ENCODE measurements around the gene ADCY3. TPM values are rescaled to one million over a fixed set of nuclear protein-coding genes. Genes with fewer than 3 reads are reported as not detected.

ADCY3 gene
- total and polyA plus RNA-seq, 3 experiments from 2014 or later = 8.8 to 95.4 (median 90.9) TPM

- no peak for DNase-seq
- Histone ChIP-seq H3K4me1 (ENCODE audit: insufficient read depth, low read length) (no peaks in the 10 kb centered on the region), H3K27ac (ENCODE audit: low read depth, low read length) (no peak overlapping the region), H3K9me3 (ENCODE audit: low read length) (no peaks in the 10 kb centered on the region), H3K36me3 (ENCODE audit: insufficient read depth, low read length) (no peaks in the 10 kb centered on the region), H3K4me3 (ENCODE audit: low read length) (no peak overlapping the region), H3K27me3 (ENCODE audit: insufficient read depth, low read length, poor library complexity, severe bottlenecking) (no peaks in the 10 kb centered on the region)
- POLR2A ChIA-PET = no interaction called here
- CTCF ChIA-PET = no interaction called here
- H3K27ac Mint-ChIP-seq = no peak overlapping the region
- H3K4me1 Mint-ChIP-seq = no peaks in the 10 kb centered on the region
- H3K27me3 Mint-ChIP-seq = no peaks in the 10 kb centered on the region
- H3K4me3 Mint-ChIP-seq = no peak overlapping the region
- H3K9me3 Mint-ChIP-seq = no peaks in the 10 kb centered on the region
- peaks cover 0 to 9% (median 4%) of the 10 kb centered on the region in 3 donors for H3K36me3 Mint-ChIP-seq
Observed at GRCh38 chr2:24856791-24857211, 63.2 kb downstream of the ADCY3 start.

- no peaks in the 10 kb centered on the region for H3K27me3 ChIP-seq (ENCODE audit: insufficient read depth, low read length, poor library complexity, severe bottlenecking)
- Mint-ChIP-seq H3K36me3 (peaks cover 0 to 9% (median 4%) of the 10 kb centered on the region in 3 donors), H3K4me3 (no peak overlapping the region), H3K9me3 (no peaks in the 10 kb centered on the region), H3K4me1 (no peaks in the 10 kb centered on the region), H3K27me3 (no peaks in the 10 kb centered on the region), H3K27ac (peak overlapping the region in 1 of 8 donors; percentile 54)
- ChIA-PET CTCF (no interaction called here), POLR2A (no interaction called here)
- H3K9me3 ChIP-seq (ENCODE audit: low read length) = no peaks in the 10 kb centered on the region
- DNase-seq = no peak
- H3K27ac ChIP-seq (ENCODE audit: low read depth, low read length) = no peak overlapping the region
- H3K36me3 ChIP-seq (ENCODE audit: insufficient read depth, low read length) = no peaks in the 10 kb centered on the region
- H3K4me3 ChIP-seq (ENCODE audit: low read length) = no peak overlapping the region
- no peaks in the 10 kb centered on the region for H3K4me1 ChIP-seq (ENCODE audit: insufficient read depth, low read length)
Observed at GRCh38 chr2:24855726-24856125, 64.3 kb downstream of the ADCY3 start.

- Histone ChIP-seq H3K4me3 (ENCODE audit: low read length) (no peak overlapping the region), H3K27me3 (ENCODE audit: insufficient read depth, low read length, poor library complexity, severe bottlenecking) (no peaks in the 10 kb centered on the region), H3K36me3 (ENCODE audit: insufficient read depth, low read length) (no peaks in the 10 kb centered on the region), H3K9me3 (ENCODE audit: low read length) (no peaks in the 10 kb centered on the region), H3K27ac (ENCODE audit: low read depth, low read length) (no peak overlapping the region), H3K4me1 (ENCODE audit: insufficient read depth, low read length) (no peaks in the 10 kb centered on the region)
- no peaks in the 10 kb centered on the region for H3K9me3 Mint-ChIP-seq
- no peaks in the 10 kb centered on the region for H3K27me3 Mint-ChIP-seq
- no peak overlapping the region for H3K4me3 Mint-ChIP-seq
- POLR2A ChIA-PET = no interaction called here
- H3K4me1 Mint-ChIP-seq = no peaks in the 10 kb centered on the region
- peak overlapping the region in 1 of 8 donors; percentile 91 for H3K27ac Mint-ChIP-seq
- DNase-seq = no peak
- H3K36me3 Mint-ChIP-seq = peaks cover 0 to 12% (median 4%) of the 10 kb centered on the region in 3 donors
- CTCF ChIA-PET = no interaction called here
Observed at GRCh38 chr2:24855022-24855622, 64.9 kb downstream of the ADCY3 start.

- DNase-seq = no peak
- Mint-ChIP-seq H3K4me3 (no peak overlapping the region), H3K27ac (peak overlapping the region in 1 of 8 donors; percentile 23), H3K9me3 (peaks cover 0 to 3% (median 0%) of the 10 kb centered on the region in 5 donors), H3K4me1 (no peaks in the 10 kb centered on the region), H3K27me3 (no peaks in the 10 kb centered on the region), H3K36me3 (peaks cover 0 to 12% (median 4%) of the 10 kb centered on the region in 3 donors)
- no peak overlapping the region for H3K27ac ChIP-seq (ENCODE audit: low read depth, low read length)
- no peaks in the 10 kb centered on the region for H3K36me3 ChIP-seq (ENCODE audit: insufficient read depth, low read length)
- no peaks in the 10 kb centered on the region for H3K4me1 ChIP-seq (ENCODE audit: insufficient read depth, low read length)
- no peaks in the 10 kb centered on the region for H3K27me3 ChIP-seq (ENCODE audit: insufficient read depth, low read length, poor library complexity, severe bottlenecking)
- ChIA-PET POLR2A (no interaction called here), CTCF (no interaction called here)
- no peaks in the 10 kb centered on the region for H3K9me3 ChIP-seq (ENCODE audit: low read length)
- no peak overlapping the region for H3K4me3 ChIP-seq (ENCODE audit: low read length)
Observed at GRCh38 chr2:24853996-24854395, 66.0 kb downstream of the ADCY3 start.

GRCh38 chr2:24853046-24853445 lies 67.0 kb downstream of the ADCY3 start:
- no peak overlapping the region for H3K27ac ChIP-seq (ENCODE audit: low read depth, low read length)
- Mint-ChIP-seq H3K9me3 (peaks cover 0 to 5% (median 0%) of the 10 kb centered on the region in 5 donors), H3K27me3 (no peaks in the 10 kb centered on the region), H3K4me1 (no peaks in the 10 kb centered on the region), H3K27ac (no peak overlapping the region), H3K4me3 (no peak overlapping the region), H3K36me3 (peaks cover 0 to 11% (median 3%) of the 10 kb centered on the region in 3 donors)
- no peaks in the 10 kb centered on the region for H3K36me3 ChIP-seq (ENCODE audit: insufficient read depth, low read length)
- POLR2A ChIA-PET = no interaction called here
- no peaks in the 10 kb centered on the region for H3K27me3 ChIP-seq (ENCODE audit: insufficient read depth, low read length, poor library complexity, severe bottlenecking)
- DNase-seq = no peak
- H3K9me3 ChIP-seq (ENCODE audit: low read length) = no peaks in the 10 kb centered on the region
- no peak overlapping the region for H3K4me3 ChIP-seq (ENCODE audit: low read length)
- CTCF ChIA-PET = no interaction called here
- H3K4me1 ChIP-seq (ENCODE audit: insufficient read depth, low read length) = no peaks in the 10 kb centered on the region

GRCh38 chr2:24852431-24853020 lies 67.5 kb downstream of the ADCY3 start:
- ChIA-PET POLR2A (no interaction called here), CTCF (no interaction called here)
- no peak for DNase-seq
- no peak overlapping the region for H3K27ac Mint-ChIP-seq
- Histone ChIP-seq H3K9me3 (ENCODE audit: low read length) (no peaks in the 10 kb centered on the region), H3K27ac (ENCODE audit: low read depth, low read length) (no peak overlapping the region), H3K4me1 (ENCODE audit: insufficient read depth, low read length) (no peaks in the 10 kb centered on the region), H3K36me3 (ENCODE audit: insufficient read depth, low read length) (no peaks in the 10 kb centered on the region), H3K27me3 (ENCODE audit: insufficient read depth, low read length, poor library complexity, severe bottlenecking) (no peaks in the 10 kb centered on the region), H3K4me3 (ENCODE audit: low read length) (no peak overlapping the region)
- no peak overlapping the region for H3K4me3 Mint-ChIP-seq
- H3K4me1 Mint-ChIP-seq = no peaks in the 10 kb centered on the region
- peaks cover 0 to 5% (median 0%) of the 10 kb centered on the region in 5 donors for H3K9me3 Mint-ChIP-seq
- no peaks in the 10 kb centered on the region for H3K27me3 Mint-ChIP-seq
- H3K36me3 Mint-ChIP-seq = peaks cover 0 to 11% (median 3%) of the 10 kb centered on the region in 3 donors

- ChIA-PET POLR2A (no interaction called here), CTCF (no interaction called here)
- Mint-ChIP-seq H3K9me3 (peaks cover 0 to 5% (median 0%) of the 10 kb centered on the region in 5 donors), H3K27me3 (no peaks in the 10 kb centered on the region), H3K36me3 (peaks cover 0 to 11% (median 3%) of the 10 kb centered on the region in 3 donors), H3K4me3 (no peak overlapping the region), H3K27ac (no peak overlapping the region), H3K4me1 (no peaks in the 10 kb centered on the region)
- H3K4me3 ChIP-seq (ENCODE audit: low read length) = no peak overlapping the region
- H3K36me3 ChIP-seq (ENCODE audit: insufficient read depth, low read length) = no peaks in the 10 kb centered on the region
- H3K27me3 ChIP-seq (ENCODE audit: insufficient read depth, low read length, poor library complexity, severe bottlenecking) = no peaks in the 10 kb centered on the region
- no peaks in the 10 kb centered on the region for H3K9me3 ChIP-seq (ENCODE audit: low read length)
- no peaks in the 10 kb centered on the region for H3K4me1 ChIP-seq (ENCODE audit: insufficient read depth, low read length)
- no peak overlapping the region for H3K27ac ChIP-seq (ENCODE audit: low read depth, low read length)
- no peak for DNase-seq
Observed at GRCh38 chr2:24852026-24852425, 68.0 kb downstream of the ADCY3 start.

GRCh38 chr2:24850944-24851343 lies 69.1 kb downstream of the ADCY3 start:
- Mint-ChIP-seq H3K36me3 (peaks cover 0 to 5% (median 3%) of the 10 kb centered on the region in 3 donors), H3K4me1 (no peaks in the 10 kb centered on the region), H3K27ac (peak overlapping the region in 1 of 8 donors; percentile 2), H3K4me3 (no peak overlapping the region), H3K9me3 (peaks cover 0 to 5% (median 0%) of the 10 kb centered on the region in 5 donors), H3K27me3 (no peaks in the 10 kb centered on the region)
- Histone ChIP-seq H3K4me1 (ENCODE audit: insufficient read depth, low read length) (no peaks in the 10 kb centered on the region), H3K27me3 (ENCODE audit: insufficient read depth, low read length, poor library complexity, severe bottlenecking) (no peaks in the 10 kb centered on the region), H3K4me3 (ENCODE audit: low read length) (no peak overlapping the region), H3K36me3 (ENCODE audit: insufficient read depth, low read length) (no peaks in the 10 kb centered on the region), H3K9me3 (ENCODE audit: low read length) (no peaks in the 10 kb centered on the region), H3K27ac (ENCODE audit: low read depth, low read length) (no peak overlapping the region)
- ChIA-PET POLR2A (no interaction called here), CTCF (no interaction called here)
- no peak for DNase-seq

Data from CD8-positive, alpha-beta memory T cell (primary cell).